ENCODE measurements around the gene B3GALT6.
A peak's percentile ranks its signal among the peaks of the same experiment; 100 is the strongest.

B3GALT6 gene

GRCh38 chr1:1270813-1271212, 38.8 kb downstream of the B3GALT6 start:
- H3K36me3 ChIP-seq (ENCODE audit: insufficient read depth, low read length), result peaks cover 36% of the 10 kb centered on the region
- H3K27me3 ChIP-seq (ENCODE audit: control insufficient read depth, insufficient read depth, low read length), result no peaks in the 10 kb centered on the region
- peak overlapping the region; percentile 100 for H3K9ac ChIP-seq (ENCODE audit: low read depth, low read length)
- H3K4me1 ChIP-seq (ENCODE audit: control insufficient read depth, insufficient read depth, low read length), result peaks cover 39% of the 10 kb centered on the region
- peak overlapping the region; percentile 76 for H3K4me2 ChIP-seq (ENCODE audit: low read length)
- H3K4me3 ChIP-seq (ENCODE audit: low read length), result peak overlapping the region; percentile 49
- no peaks in the 10 kb centered on the region for H3K9me3 ChIP-seq (replicated peaks; ENCODE audit: low read length)

- no peaks in the 10 kb centered on the region for H3K9me3 ChIP-seq (replicated peaks; ENCODE audit: low read length)
- peaks cover 35% of the 10 kb centered on the region for H3K4me1 ChIP-seq (ENCODE audit: control insufficient read depth, insufficient read depth, low read length)
- peaks cover 27% of the 10 kb centered on the region for H3K36me3 ChIP-seq (ENCODE audit: insufficient read depth, low read length)
Measured at GRCh38 chr1:1272341-1273208, 40.5 kb downstream of the B3GALT6 start.

GRCh38 chr1:1273209-1273511, 41.1 kb downstream of the B3GALT6 start:
- Histone ChIP-seq H3K4me1 (ENCODE audit: control insufficient read depth, insufficient read depth, low read length) (peaks cover 35% of the 10 kb centered on the region), H3K9ac (ENCODE audit: low read depth, low read length) (peak overlapping the region; percentile 100), H3K9me3 (replicated peaks; ENCODE audit: low read length) (no peaks in the 10 kb centered on the region), H3K27me3 (ENCODE audit: control insufficient read depth, insufficient read depth, low read length) (no peaks in the 10 kb centered on the region), H3K4me3 (ENCODE audit: low read length) (peak overlapping the region; percentile 99), H3K4me2 (ENCODE audit: low read length) (peak overlapping the region; percentile 99), H3K36me3 (ENCODE audit: insufficient read depth, low read length) (peaks cover 22% of the 10 kb centered on the region)

More at GRCh38 chr1:1272341-1273208, 40.5 kb downstream of the B3GALT6 start:
- Histone ChIP-seq H3K9ac (ENCODE audit: low read depth, low read length) (peak overlapping the region; percentile 100), H3K27me3 (ENCODE audit: control insufficient read depth, insufficient read depth, low read length) (no peaks in the 10 kb centered on the region), H3K4me2 (ENCODE audit: low read length) (peak overlapping the region; percentile 99), H3K4me3 (ENCODE audit: low read length) (peak overlapping the region; percentile 99)

GRCh38 chr1:1273512-1274298, 41.7 kb downstream of the B3GALT6 start, which contains the start of gene UBE2J2:
TSS of gene UBE2J2 (minus strand) at chr1:1273854. CDS start at chr1:1267992, 5,862 bp downstream.
- Histone ChIP-seq H3K27me3 (ENCODE audit: control insufficient read depth, insufficient read depth, low read length) (no peaks in the 10 kb centered on the region), H3K9ac (ENCODE audit: low read depth, low read length) (peak within 1 kb of the TSS; percentile 100), H3K4me3 (ENCODE audit: low read length) (peak within 1 kb of the TSS; percentile 99), H3K9me3 (replicated peaks; ENCODE audit: low read length) (no peaks in the 10 kb centered on the region), H3K36me3 (ENCODE audit: insufficient read depth, low read length) (peaks cover 18% of the 10 kb centered on the region), H3K4me2 (ENCODE audit: low read length) (peak within 1 kb of the TSS; percentile 99), H3K4me1 (ENCODE audit: control insufficient read depth, insufficient read depth, low read length) (peaks cover 35% of the 10 kb centered on the region)

GRCh38 chr1:1274299-1274930, 42.4 kb downstream of the B3GALT6 start:
- peaks cover 35% of the 10 kb centered on the region for H3K4me1 ChIP-seq (ENCODE audit: control insufficient read depth, insufficient read depth, low read length)
- H3K9ac ChIP-seq (ENCODE audit: low read depth, low read length), result peak overlapping the region; percentile 100
- H3K4me3 ChIP-seq (ENCODE audit: low read length), result peak overlapping the region; percentile 99
- H3K36me3 ChIP-seq (ENCODE audit: insufficient read depth, low read length), result peaks cover 18% of the 10 kb centered on the region
- no peaks in the 10 kb centered on the region for H3K9me3 ChIP-seq (replicated peaks; ENCODE audit: low read length)
- H3K27me3 ChIP-seq (ENCODE audit: control insufficient read depth, insufficient read depth, low read length), result no peaks in the 10 kb centered on the region
- H3K4me2 ChIP-seq (ENCODE audit: low read length), result peak overlapping the region; percentile 95

- H3K27me3 ChIP-seq (ENCODE audit: control insufficient read depth, insufficient read depth, low read length), result no peaks in the 10 kb centered on the region
- H3K4me3 ChIP-seq (ENCODE audit: low read length), result peak overlapping the region; percentile 99
- peak overlapping the region; percentile 100 for H3K9ac ChIP-seq (ENCODE audit: low read depth, low read length)
- H3K4me1 ChIP-seq (ENCODE audit: control insufficient read depth, insufficient read depth, low read length), result peaks cover 35% of the 10 kb centered on the region
- H3K36me3 ChIP-seq (ENCODE audit: insufficient read depth, low read length), result peaks cover 14% of the 10 kb centered on the region
- H3K9me3 ChIP-seq (replicated peaks; ENCODE audit: low read length), result no peaks in the 10 kb centered on the region
- H3K4me2 ChIP-seq (ENCODE audit: low read length), result peak overlapping the region; percentile 95
Measured at GRCh38 chr1:1274931-1275431, 42.9 kb downstream of the B3GALT6 start.

GRCh38 chr1:1275836-1276235, 43.8 kb downstream of the B3GALT6 start:
- Histone ChIP-seq H3K36me3 (ENCODE audit: insufficient read depth, low read length) (peaks cover 13% of the 10 kb centered on the region), H3K9ac (ENCODE audit: low read depth, low read length) (no peak overlapping the region), H3K27me3 (ENCODE audit: control insufficient read depth, insufficient read depth, low read length) (no peaks in the 10 kb centered on the region), H3K4me3 (ENCODE audit: low read length) (no peak overlapping the region), H3K4me2 (ENCODE audit: low read length) (no peak overlapping the region), H3K4me1 (ENCODE audit: control insufficient read depth, insufficient read depth, low read length) (peaks cover 28% of the 10 kb centered on the region), H3K9me3 (replicated peaks; ENCODE audit: low read length) (no peaks in the 10 kb centered on the region)

GRCh38 chr1:1278620-1279019, 46.6 kb downstream of the B3GALT6 start:
- H3K9ac ChIP-seq (ENCODE audit: low read depth, low read length), result no peak overlapping the region
- H3K4me3 ChIP-seq (ENCODE audit: low read length), result no peak overlapping the region
- no peaks in the 10 kb centered on the region for H3K9me3 ChIP-seq (replicated peaks; ENCODE audit: low read length)
- peaks cover 23% of the 10 kb centered on the region for H3K4me1 ChIP-seq (ENCODE audit: control insufficient read depth, insufficient read depth, low read length)
- no peaks in the 10 kb centered on the region for H3K36me3 ChIP-seq (ENCODE audit: insufficient read depth, low read length)
- no peak overlapping the region for H3K4me2 ChIP-seq (ENCODE audit: low read length)
- H3K27me3 ChIP-seq (ENCODE audit: control insufficient read depth, insufficient read depth, low read length), result no peaks in the 10 kb centered on the region

- Histone ChIP-seq H3K4me2 (ENCODE audit: low read length) (no peak overlapping the region), H3K4me3 (ENCODE audit: low read length) (no peak overlapping the region)
Measured at GRCh38 chr1:1279028-1279427, 47.0 kb downstream of the B3GALT6 start.

GRCh38 chr1:1280782-1281481, 48.9 kb downstream of the B3GALT6 start:
- peaks cover 16% of the 10 kb centered on the region for H3K4me1 ChIP-seq (ENCODE audit: control insufficient read depth, insufficient read depth, low read length)

More at GRCh38 chr1:1279028-1279427, 47.0 kb downstream of the B3GALT6 start:
- no peaks in the 10 kb centered on the region for H3K9me3 ChIP-seq (replicated peaks; ENCODE audit: low read length)
- H3K27me3 ChIP-seq (ENCODE audit: control insufficient read depth, insufficient read depth, low read length), result no peaks in the 10 kb centered on the region
- no peaks in the 10 kb centered on the region for H3K36me3 ChIP-seq (ENCODE audit: insufficient read depth, low read length)
- no peak overlapping the region for H3K9ac ChIP-seq (ENCODE audit: low read depth, low read length)
- H3K4me1 ChIP-seq (ENCODE audit: control insufficient read depth, insufficient read depth, low read length), result peaks cover 23% of the 10 kb centered on the region

More at GRCh38 chr1:1280782-1281481, 48.9 kb downstream of the B3GALT6 start:
- H3K9me3 ChIP-seq (replicated peaks; ENCODE audit: low read length), result no peaks in the 10 kb centered on the region
- H3K4me2 ChIP-seq (ENCODE audit: low read length), result no peak overlapping the region
- no peaks in the 10 kb centered on the region for H3K36me3 ChIP-seq (ENCODE audit: insufficient read depth, low read length)
- no peak overlapping the region for H3K4me3 ChIP-seq (ENCODE audit: low read length)
- no peak overlapping the region for H3K9ac ChIP-seq (ENCODE audit: low read depth, low read length)
- peaks cover 8% of the 10 kb centered on the region for H3K27me3 ChIP-seq (ENCODE audit: control insufficient read depth, insufficient read depth, low read length)
